Measurements from ENCODE around the gene CFAP20DC. TPM values are rescaled to one million over a fixed set of nuclear protein-coding genes. Genes with fewer than 3 reads are reported as not detected.

The CFAP20DC gene
- total and polyA plus RNA-seq, 8 donors = 1.2 to 7.7 (median 5.4) TPM

- Histone ChIP-seq H3K4me1 (no peaks in the 10 kb centered on the region), H3K27ac (no peak overlapping the region), H3K9me3 (no peaks in the 10 kb centered on the region), H3K36me3 (no peaks in the 10 kb centered on the region), H3K27me3 (no peaks in the 10 kb centered on the region), H3K4me3 (no peak overlapping the region)
- no peak for TF ChIP-seq CTCF (IDR thresholded peaks at IDR 0.05)
- ATAC-seq = no peak
- DNase-seq = no peak
- intact Hi-C loops (cut with DNase I) = no loop called here
Measured at GRCh38 chr3:58868097-58868779, 181.6 kb downstream of the CFAP20DC start.

- Histone ChIP-seq H3K36me3 (no peaks in the 10 kb centered on the region), H3K4me1 (no peaks in the 10 kb centered on the region), H3K27ac (no peak overlapping the region), H3K27me3 (no peaks in the 10 kb centered on the region), H3K4me3 (no peak overlapping the region), H3K9me3 (no peaks in the 10 kb centered on the region)
- DNase-seq = no peak
- TF ChIP-seq CTCF (IDR thresholded peaks at IDR 0.05) = no peak
- intact Hi-C loops (cut with DNase I) = no loop called here
- ATAC-seq = no peak
Measured at GRCh38 chr3:58867621-58868020, 182.2 kb downstream of the CFAP20DC start.

- H3K27ac ChIP-seq = no peak overlapping the region
- H3K4me1 ChIP-seq = no peaks in the 10 kb centered on the region
- H3K27me3 ChIP-seq = no peaks in the 10 kb centered on the region
- intact Hi-C loops (cut with DNase I) = no loop called here
- ATAC-seq (no peak), DNase-seq (no peak)
- H3K36me3 ChIP-seq = no peaks in the 10 kb centered on the region
- TF ChIP-seq CTCF (IDR thresholded peaks at IDR 0.05) = no peak
- H3K4me3 ChIP-seq = no peak overlapping the region
- H3K9me3 ChIP-seq = no peaks in the 10 kb centered on the region
Measured at GRCh38 chr3:58866079-58866478, 183.7 kb downstream of the CFAP20DC start.

GRCh38 chr3:58864480-58864879 lies 185.3 kb downstream of the CFAP20DC start:
- no peak for TF ChIP-seq CTCF (IDR thresholded peaks at IDR 0.05)
- Histone ChIP-seq H3K36me3 (no peaks in the 10 kb centered on the region), H3K4me1 (no peaks in the 10 kb centered on the region), H3K27me3 (no peaks in the 10 kb centered on the region), H3K9me3 (no peaks in the 10 kb centered on the region), H3K27ac (no peak overlapping the region), H3K4me3 (no peak overlapping the region)
- ATAC-seq = no peak
- intact Hi-C loops (cut with DNase I) = no loop called here
- no peak for DNase-seq

- ATAC-seq (no peak), DNase-seq (no peak)
- H3K27ac ChIP-seq = no peak overlapping the region
- H3K9me3 ChIP-seq = no peaks in the 10 kb centered on the region
- intact Hi-C loops (cut with DNase I) = no loop called here
- H3K27me3 ChIP-seq = no peaks in the 10 kb centered on the region
- no peaks in the 10 kb centered on the region for H3K36me3 ChIP-seq
- H3K4me3 ChIP-seq = no peak overlapping the region
- TF ChIP-seq CTCF (IDR thresholded peaks at IDR 0.05) = no peak
- no peaks in the 10 kb centered on the region for H3K4me1 ChIP-seq
Measured at GRCh38 chr3:58863206-58863605, 186.6 kb downstream of the CFAP20DC start.

Data from left lung (tissue), 10 donors.